ENCODE data around the gene PCDHGB1. TPM values are rescaled to one million over a fixed set of nuclear protein-coding genes. Genes with fewer than 3 reads are reported as not detected.
"Not testable (repeated sequence)": the region's sequence is repeated elsewhere in the genome, so short reads cannot be mapped to it uniquely, and the experiment has no call there.

The PCDHGB1 gene
- total RNA-seq: 5.7 TPM
- 0.47 TPM for polyA plus RNA-seq

GRCh38 chr5:141349917-141350619 lies at the start of gene PCDHGB1:
PCDHGB1 (plus strand) TSS chr5:141350099; CDS start chr5:141350261, 162 bp downstream.
- H3K4me1 ChIP-seq (ENCODE audit: insufficient read depth): no peaks in the 10 kb centered on the region
- WGBS: 26% methylated on average over 29 of the region's 29 CpGs
- no peak within 1 kb of the TSS for H3K27ac ChIP-seq (ENCODE audit: low read depth)
- no peak within 1 kb of the TSS for H3K4me3 ChIP-seq (ENCODE audit: low read depth, low read length)
- H3K36me3 ChIP-seq (ENCODE audit: insufficient read depth): no peaks in the 10 kb centered on the region
- no peak for DNase-seq (ENCODE audit: extremely low spot score)

GRCh38 chr5:141303756-141304155 lies 46.1 kb upstream of the PCDHGB1 start, which contains the start of gene SLC25A2:
SLC25A2 (minus strand) TSS chr5:141304049; CDS start chr5:141303865, 184 bp downstream.
- WGBS: 46% methylated on average over 36 of the region's 36 CpGs
- H3K36me3 ChIP-seq (ENCODE audit: insufficient read depth): no peaks in the 10 kb centered on the region
- no peak within 1 kb of the TSS for H3K27ac ChIP-seq (ENCODE audit: low read depth)
- DNase-seq (ENCODE audit: extremely low spot score): no peak
- no peak within 1 kb of the TSS for H3K4me3 ChIP-seq (ENCODE audit: low read depth, low read length)
- H3K4me1 ChIP-seq (ENCODE audit: insufficient read depth): no peaks in the 10 kb centered on the region

GRCh38 chr5:141306630-141307029 lies 43.3 kb upstream of the PCDHGB1 start:
- no peak for DNase-seq (ENCODE audit: extremely low spot score)
- no peaks in the 10 kb centered on the region for H3K4me1 ChIP-seq (ENCODE audit: insufficient read depth)
- H3K4me3 ChIP-seq (ENCODE audit: low read depth, low read length): no peak overlapping the region
- H3K27ac ChIP-seq (ENCODE audit: low read depth): no peak overlapping the region
- WGBS: 98% methylated on average over 1 of the region's 1 CpG
- H3K36me3 ChIP-seq (ENCODE audit: insufficient read depth): no peaks in the 10 kb centered on the region

GRCh38 chr5:141313711-141314110 lies 36.2 kb upstream of the PCDHGB1 start:
- H3K36me3 ChIP-seq (ENCODE audit: insufficient read depth): peaks cover 4% of the 10 kb centered on the region

GRCh38 chr5:141316963-141317362 lies 32.9 kb upstream of the PCDHGB1 start:
- H3K4me1 ChIP-seq (ENCODE audit: insufficient read depth); H3K36me3 ChIP-seq (ENCODE audit: insufficient read depth); H3K4me3 ChIP-seq (ENCODE audit: low read depth, low read length); H3K27ac ChIP-seq (ENCODE audit: low read depth); DNase-seq (ENCODE audit: extremely low spot score): not testable (repeated sequence)
- 89% methylated on average over 4 of the region's 4 CpGs for WGBS

More at GRCh38 chr5:141313711-141314110, 36.2 kb upstream of the PCDHGB1 start:
- no peak for DNase-seq (ENCODE audit: extremely low spot score)
- H3K4me3 ChIP-seq (ENCODE audit: low read depth, low read length): no peak overlapping the region
- no peaks in the 10 kb centered on the region for H3K4me1 ChIP-seq (ENCODE audit: insufficient read depth)
- no peak overlapping the region for H3K27ac ChIP-seq (ENCODE audit: low read depth)

- Histone ChIP-seq H3K4me1 (ENCODE audit: insufficient read depth) (no peaks in the 10 kb centered on the region), H3K36me3 (ENCODE audit: insufficient read depth) (peaks cover 4% of the 10 kb centered on the region), H3K27ac (ENCODE audit: low read depth) (no peak overlapping the region), H3K4me3 (ENCODE audit: low read depth, low read length) (no peak overlapping the region)
- WGBS: 97% methylated on average over 6 of the region's 6 CpGs
- no peak for DNase-seq (ENCODE audit: extremely low spot score)
Measured at GRCh38 chr5:141319202-141319601, 30.7 kb upstream of the PCDHGB1 start.

- WGBS: 69% methylated on average over 5 of the region's 5 CpGs
- H3K4me3 ChIP-seq (ENCODE audit: low read depth, low read length): peak overlapping the region; percentile 73
- no peak for DNase-seq (ENCODE audit: extremely low spot score)
- no peaks in the 10 kb centered on the region for H3K4me1 ChIP-seq (ENCODE audit: insufficient read depth)
- no peak overlapping the region for H3K27ac ChIP-seq (ENCODE audit: low read depth)
- H3K36me3 ChIP-seq (ENCODE audit: insufficient read depth): peaks cover 4% of the 10 kb centered on the region
Measured at GRCh38 chr5:141319699-141320098, 30.2 kb upstream of the PCDHGB1 start.

- peak; percentile 89 for DNase-seq (ENCODE audit: extremely low spot score)
- H3K4me1 ChIP-seq (ENCODE audit: insufficient read depth): no peaks in the 10 kb centered on the region
- H3K27ac ChIP-seq (ENCODE audit: low read depth): peak within 1 kb of the TSS; percentile 90
- H3K36me3 ChIP-seq (ENCODE audit: insufficient read depth): peaks cover 2% of the 10 kb centered on the region
- WGBS: 1% methylated on average over 67 of the region's 67 CpGs
- H3K4me3 ChIP-seq (ENCODE audit: low read depth, low read length): peak within 1 kb of the TSS; percentile 73
Measured at GRCh38 chr5:141320225-141321169, 29.4 kb upstream of the PCDHGB1 start, which contains the start of gene TAF7. TAF7 (minus strand) TSS chr5:141320784; CDS start chr5:141320044, 740 bp downstream.

- WGBS: 87% methylated on average over 3 of the region's 3 CpGs
- no peaks in the 10 kb centered on the region for H3K4me1 ChIP-seq (ENCODE audit: insufficient read depth)
Measured at GRCh38 chr5:141322261-141322660, 27.6 kb upstream of the PCDHGB1 start.

GRCh38 chr5:141326088-141326854 lies 23.6 kb upstream of the PCDHGB1 start:
- WGBS: 11% methylated on average over 27 of the region's 27 CpGs
- Histone ChIP-seq H3K27ac (ENCODE audit: low read depth) (no peak overlapping the region), H3K4me1 (ENCODE audit: insufficient read depth) (no peaks in the 10 kb centered on the region), H3K36me3 (ENCODE audit: insufficient read depth) (no peaks in the 10 kb centered on the region), H3K4me3 (ENCODE audit: low read depth, low read length) (peak overlapping the region; percentile 11)
- DNase-seq (ENCODE audit: extremely low spot score): no peak

More at GRCh38 chr5:141322261-141322660, 27.6 kb upstream of the PCDHGB1 start:
- Histone ChIP-seq H3K36me3 (ENCODE audit: insufficient read depth) (peaks cover 2% of the 10 kb centered on the region), H3K27ac (ENCODE audit: low read depth) (no peak overlapping the region), H3K4me3 (ENCODE audit: low read depth, low read length) (no peak overlapping the region)
- no peak for DNase-seq (ENCODE audit: extremely low spot score)

GRCh38 chr5:141328231-141328630 lies 21.7 kb upstream of the PCDHGB1 start:
- no peak for DNase-seq (ENCODE audit: extremely low spot score)
- Histone ChIP-seq H3K4me1 (ENCODE audit: insufficient read depth) (no peaks in the 10 kb centered on the region), H3K36me3 (ENCODE audit: insufficient read depth) (no peaks in the 10 kb centered on the region), H3K4me3 (ENCODE audit: low read depth, low read length) (no peak overlapping the region), H3K27ac (ENCODE audit: low read depth) (no peak overlapping the region)
- WGBS: 81% methylated on average over 8 of the region's 8 CpGs

GRCh38 chr5:141330299-141331080 lies 19.4 kb upstream of the PCDHGB1 start, which contains the start of gene PCDHGA1:
PCDHGA1 (plus strand) TSS chr5:141330514.
- Histone ChIP-seq H3K27ac (ENCODE audit: low read depth) (no peak within 1 kb of the TSS), H3K4me3 (ENCODE audit: low read depth, low read length) (no peak within 1 kb of the TSS), H3K36me3 (ENCODE audit: insufficient read depth) (no peaks in the 10 kb centered on the region), H3K4me1 (ENCODE audit: insufficient read depth) (no peaks in the 10 kb centered on the region)
- WGBS: 22% methylated on average over 21 of the region's 21 CpGs
- no peak for DNase-seq (ENCODE audit: extremely low spot score)
